HG02852 (cell line): ENCODE data around the gene VAC14.

ENCODE experiments used
- ATAC-seq: cut with Tn5 transposase; IDR thresholded peaks from one replicate; pipeline ENCODE4 v1.9.1; 2021; ENCODE audit warnings: mild to moderate bottlenecking, moderate library complexity; ENCODE audit not compliant: unreplicated experiment

The VAC14 gene

GRCh38 chr16:70695331-70696070 is 105.5 kb downstream of the VAC14 start:
- ATAC-seq, result no peak

- no peak for ATAC-seq
Measured at GRCh38 chr16:70694868-70695218, 106.1 kb downstream of the VAC14 start.

GRCh38 chr16:70694088-70694867 is 106.7 kb downstream of the VAC14 start:
- ATAC-seq, result no peak

GRCh38 chr16:70692873-70693671 is 107.9 kb downstream of the VAC14 start:
- no peak for ATAC-seq

GRCh38 chr16:70692130-70692872 is 108.7 kb downstream of the VAC14 start:
- ATAC-seq, result no peak

GRCh38 chr16:70691223-70692129 is 109.5 kb downstream of the VAC14 start:
- ATAC-seq, result no peak

GRCh38 chr16:70689970-70690891 is 110.7 kb downstream of the VAC14 start:
- ATAC-seq, result no peak

GRCh38 chr16:70689035-70689969 is 111.7 kb downstream of the VAC14 start:
- ATAC-seq, result no peak

- no peak for ATAC-seq
Measured at GRCh38 chr16:70688246-70688742, 112.7 kb downstream of the VAC14 start.

- no peak for ATAC-seq
Measured at GRCh38 chr16:70687671-70688245, 113.2 kb downstream of the VAC14 start.

GRCh38 chr16:70687102-70687511 is 113.9 kb downstream of the VAC14 start:
- ATAC-seq, result no peak

- no peak for ATAC-seq
Measured at GRCh38 chr16:70686376-70687101, 114.4 kb downstream of the VAC14 start.

GRCh38 chr16:70685938-70686375 is 115.0 kb downstream of the VAC14 start, which contains the start of gene MTSS2:
TSS of gene MTSS2 (minus strand) at chr16:70686053. CDS start at chr16:70685791, 262 bp downstream.
- no peak for ATAC-seq

- no peak for ATAC-seq
Measured at GRCh38 chr16:70685061-70685937, 115.7 kb downstream of the VAC14 start.
